Right atrium auricular region (tissue), 2 donors: Measurements from ENCODE around the gene PRKCA. TPM values are rescaled to one million over a fixed set of nuclear protein-coding genes. Genes with fewer than 3 reads are reported as not detected.

Experiments used
- DNase-seq: peaks from one replicate; pipeline ENCODE4 v3.0.0-alpha.2; 2019; ENCODE audit warnings: low spot score
- H3K27ac ChIP-seq, 2 donors: fragments of 200-600 bp; sonication (generic); 1 replicate in 1 of 2; 2 replicates in 1 of 2; pipeline ENCODE4 v1.5.1; 2016 to 2019
- H3K27me3 ChIP-seq, 2 donors: fragments of 200-600 bp; sonication (generic); one replicate each; pipeline versions ENCODE4 v1.5.1 to v1.6.0; 2017 to 2019
- H3K36me3 ChIP-seq: fragments of 200-600 bp; sonication (generic); one replicate; pipeline ENCODE4 v1.5.1; 2016
- H3K4me1 ChIP-seq, 2 donors: fragments of 200-600 bp; sonication (generic); one replicate each; pipeline versions ENCODE4 v1.5.1 to v1.6.0; 2017 to 2019
- H3K4me3 ChIP-seq, 2 donors: fragments of 200-600 bp; sonication (generic); 1 replicate in 1 of 2; 2 replicates in 1 of 2; pipeline ENCODE4 v1.5.1; 2017 to 2019; ENCODE audit warnings: mild to moderate bottlenecking in 1 of 2, moderate library complexity in 1 of 2
- H3K9me3 ChIP-seq, 2 donors: fragments of 200-600 bp; sonication (generic); one replicate each; pipeline ENCODE4 v1.5.1; 2019
- total RNA-seq, 2 donors: library from RNA; depleted of rRNA; stranded (reverse); fragments of >200 nt; gene quantifications; one replicate each; pipeline ENCODE4 v1.1.0, GENCODE V29; 2016
- TF ChIP-seq, protein P1 (sequence below), 2 donors: fragments of 200-600 bp; sonication (generic); IDR thresholded peaks; one replicate each; pipeline ENCODE4 v1.5.1; 2019; ENCODE audit warnings: antibody characterized with exemption in 2 of 2

The PRKCA gene
- total RNA-seq, 2 donors from 2014 or later: 6.4 to 6.6 TPM

DNA sequence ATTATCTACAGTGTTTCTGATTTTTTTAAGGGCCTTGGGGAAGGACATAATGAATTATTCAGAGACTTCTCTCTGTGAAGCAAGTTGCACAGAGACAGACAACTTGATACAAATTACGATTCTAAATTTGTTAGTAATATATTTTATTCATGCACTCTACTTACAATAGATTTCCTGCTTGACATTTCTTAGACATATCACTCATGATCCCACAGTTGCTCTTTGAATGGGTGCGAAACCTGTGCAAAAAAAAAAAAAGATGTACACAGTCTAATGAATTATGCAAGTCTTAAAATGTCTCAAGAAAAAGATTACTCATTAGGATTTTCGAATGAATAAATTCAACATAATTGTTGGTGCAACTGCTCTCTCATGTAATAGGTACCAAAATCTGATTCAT lies 254.8 kb downstream of the PRKCA start:
- TF ChIP-seq, protein P1, sequence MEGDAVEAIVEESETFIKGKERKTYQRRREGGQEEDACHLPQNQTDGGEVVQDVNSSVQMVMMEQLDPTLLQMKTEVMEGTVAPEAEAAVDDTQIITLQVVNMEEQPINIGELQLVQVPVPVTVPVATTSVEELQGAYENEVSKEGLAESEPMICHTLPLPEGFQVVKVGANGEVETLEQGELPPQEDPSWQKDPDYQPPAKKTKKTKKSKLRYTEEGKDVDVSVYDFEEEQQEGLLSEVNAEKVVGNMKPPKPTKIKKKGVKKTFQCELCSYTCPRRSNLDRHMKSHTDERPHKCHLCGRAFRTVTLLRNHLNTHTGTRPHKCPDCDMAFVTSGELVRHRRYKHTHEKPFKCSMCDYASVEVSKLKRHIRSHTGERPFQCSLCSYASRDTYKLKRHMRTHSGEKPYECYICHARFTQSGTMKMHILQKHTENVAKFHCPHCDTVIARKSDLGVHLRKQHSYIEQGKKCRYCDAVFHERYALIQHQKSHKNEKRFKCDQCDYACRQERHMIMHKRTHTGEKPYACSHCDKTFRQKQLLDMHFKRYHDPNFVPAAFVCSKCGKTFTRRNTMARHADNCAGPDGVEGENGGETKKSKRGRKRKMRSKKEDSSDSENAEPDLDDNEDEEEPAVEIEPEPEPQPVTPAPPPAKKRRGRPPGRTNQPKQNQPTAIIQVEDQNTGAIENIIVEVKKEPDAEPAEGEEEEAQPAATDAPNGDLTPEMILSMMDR (IDR thresholded peaks at IDR 0.05): no peak
- H3K4me1 ChIP-seq: no peaks in the 10 kb centered on the region

DNA sequence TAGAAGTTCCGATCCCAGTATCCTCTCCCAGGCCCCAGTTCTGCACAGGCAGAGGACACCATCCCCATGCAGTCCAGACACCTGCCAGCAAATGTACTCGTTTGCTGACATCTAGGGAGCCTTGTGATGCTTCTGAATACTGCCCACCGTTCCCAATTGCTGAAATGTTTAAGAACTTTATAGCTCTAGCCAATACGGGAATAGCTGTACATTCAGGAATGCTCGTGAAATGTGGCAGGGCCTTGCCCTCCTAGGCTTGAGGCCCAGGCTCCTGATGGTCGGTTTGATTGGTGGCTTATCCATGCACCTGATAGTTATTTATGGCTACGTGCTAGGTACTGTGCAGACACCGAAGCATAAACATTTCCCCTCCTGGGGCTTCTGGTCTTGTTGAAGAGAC lies 255.5 kb downstream of the PRKCA start:
- Histone ChIP-seq H3K9me3 (no peaks in the 10 kb centered on the region), H3K4me3 (no peak overlapping the region), H3K27me3 (no peaks in the 10 kb centered on the region), H3K4me1 (no peaks in the 10 kb centered on the region), H3K27ac (no peak overlapping the region), H3K36me3 (no peaks in the 10 kb centered on the region)
- TF ChIP-seq, protein P1 (IDR thresholded peaks at IDR 0.05): no peak
- no peak for DNase-seq

More for the DNA sequence above, 254.8 kb downstream of the PRKCA start:
- Histone ChIP-seq H3K36me3 (no peaks in the 10 kb centered on the region), H3K27ac (no peak overlapping the region), H3K9me3 (no peaks in the 10 kb centered on the region), H3K4me3 (no peak overlapping the region), H3K27me3 (no peaks in the 10 kb centered on the region)
- DNase-seq: no peak

DNA sequence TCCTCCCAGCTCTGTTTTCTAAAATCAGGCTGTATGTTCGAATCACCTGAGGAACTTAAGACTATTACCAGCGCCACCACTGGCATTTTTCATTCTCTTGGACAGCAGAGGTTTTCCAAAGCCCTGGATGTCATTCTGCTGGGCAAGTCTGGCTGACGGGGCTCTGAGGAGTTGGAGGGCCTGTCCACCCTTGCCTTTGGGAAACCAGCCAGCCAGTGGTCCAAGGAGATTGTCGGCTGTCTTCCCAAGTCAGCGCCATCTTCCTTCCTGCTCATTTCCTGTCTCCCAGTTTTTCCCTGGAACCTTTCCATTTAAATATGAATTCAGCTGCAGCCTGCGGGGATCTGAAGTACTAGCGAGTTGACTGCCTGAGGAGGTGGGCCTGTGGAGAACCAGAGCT lies 258.3 kb downstream of the PRKCA start:
- no peaks in the 10 kb centered on the region for H3K36me3 ChIP-seq
- no peak overlapping the region for H3K4me3 ChIP-seq
- no peak for DNase-seq
- H3K27me3 ChIP-seq: no peaks in the 10 kb centered on the region
- no peaks in the 10 kb centered on the region for H3K4me1 ChIP-seq
- no peaks in the 10 kb centered on the region for H3K9me3 ChIP-seq
- no peak overlapping the region for H3K27ac ChIP-seq
- TF ChIP-seq, protein P1 (IDR thresholded peaks at IDR 0.05): no peak

DNA sequence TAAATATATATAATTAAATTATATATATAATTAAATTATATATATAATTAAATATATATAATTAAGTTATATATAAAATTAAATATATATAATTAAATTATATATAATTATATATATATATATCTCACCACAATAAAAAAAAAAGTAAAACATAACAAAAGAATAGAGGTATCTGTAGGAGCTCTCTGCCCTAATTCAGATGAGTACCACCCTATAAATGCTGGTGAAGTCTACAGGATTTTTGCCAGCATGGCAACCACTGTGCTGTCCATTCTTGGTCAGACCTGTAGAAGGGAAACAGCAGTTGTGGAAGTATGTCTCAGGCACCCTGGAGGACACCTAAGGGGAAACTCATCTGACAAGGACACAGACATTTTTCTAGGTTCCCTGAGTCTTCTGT lies 259.7 kb downstream of the PRKCA start:
- H3K4me3 ChIP-seq: no peak overlapping the region
- DNase-seq: no peak
- TF ChIP-seq, protein P1 (IDR thresholded peaks at IDR 0.05): no peak
- no peaks in the 10 kb centered on the region for H3K4me1 ChIP-seq
- no peaks in the 10 kb centered on the region for H3K9me3 ChIP-seq
- no peaks in the 10 kb centered on the region for H3K36me3 ChIP-seq
- no peak overlapping the region for H3K27ac ChIP-seq
- no peaks in the 10 kb centered on the region for H3K27me3 ChIP-seq

DNA sequence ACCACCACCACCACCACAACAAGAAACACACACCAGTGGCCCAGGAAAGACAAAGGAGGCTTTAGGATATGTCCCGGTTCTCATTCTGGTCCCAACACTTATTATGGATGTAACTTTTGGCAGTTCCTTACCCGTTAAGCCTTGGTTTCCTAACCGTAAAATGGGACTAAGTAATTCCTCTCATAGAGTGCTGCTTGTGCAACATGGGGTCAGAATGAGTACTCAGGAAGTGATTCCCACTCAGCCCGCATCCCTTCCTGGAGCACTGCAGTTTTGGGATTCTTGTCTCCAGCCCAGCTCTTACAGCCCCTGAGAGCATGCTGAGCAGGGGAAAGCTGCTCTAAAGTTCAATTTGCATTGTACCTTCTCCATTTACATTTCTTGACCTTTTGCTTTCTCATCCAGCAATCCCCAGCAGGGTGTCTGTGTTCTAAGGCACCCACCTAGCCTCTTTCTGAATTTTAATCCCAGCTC lies 262.6 kb downstream of the PRKCA start:
- H3K27me3 ChIP-seq: no peaks in the 10 kb centered on the region
- no peaks in the 10 kb centered on the region for H3K4me1 ChIP-seq
- no peaks in the 10 kb centered on the region for H3K9me3 ChIP-seq
- DNase-seq: no peak
- no peak overlapping the region for H3K4me3 ChIP-seq
- TF ChIP-seq, protein P1 (IDR thresholded peaks at IDR 0.05): no peak
- H3K36me3 ChIP-seq: no peaks in the 10 kb centered on the region
- no peak overlapping the region for H3K27ac ChIP-seq
